LNCAP (cell line): ENCODE measurements around the gene ELF2.

Experiments
- TF ChIP-seq, protein P1 (sequence below): fragments of 450-650 bp; IDR thresholded peaks from 2 replicates; pipeline ENCODE4 v1.5.1; 2017; ENCODE audit warnings: mild to moderate bottlenecking

ELF2 gene

DNA sequence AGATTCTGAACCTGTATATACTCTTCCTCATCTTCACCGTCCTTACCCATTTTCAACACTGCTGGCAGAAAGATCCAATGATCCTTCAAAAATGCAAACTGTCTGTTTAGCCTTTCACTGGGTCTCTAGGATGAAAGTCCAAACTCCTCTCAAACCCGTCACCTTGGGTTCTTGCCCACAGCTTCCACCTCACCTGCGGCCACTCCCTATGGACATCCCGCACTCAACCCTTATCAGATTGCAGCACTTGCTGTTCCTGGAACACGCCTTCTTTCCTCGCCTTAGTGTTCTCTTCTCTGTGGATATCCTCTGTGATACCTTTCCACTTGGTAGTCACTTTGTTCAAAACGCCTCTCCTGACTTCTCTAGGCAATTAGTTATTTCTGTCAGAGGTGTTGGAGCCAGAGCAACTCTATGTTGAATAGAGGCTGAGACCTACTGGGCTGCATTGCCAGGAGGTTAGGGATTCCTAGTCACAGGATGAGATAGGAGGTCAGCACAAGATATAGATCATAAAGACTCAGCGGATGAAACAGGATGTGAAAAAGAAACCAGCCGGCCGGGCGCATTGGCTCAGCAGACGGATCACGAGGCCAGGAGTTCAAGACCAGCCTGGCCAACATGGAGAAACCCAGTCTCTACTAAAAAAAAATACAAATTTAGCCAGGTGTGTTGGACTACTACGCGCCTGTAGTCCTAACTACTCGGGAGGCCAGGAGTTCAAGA lies 165.6 kb downstream of the ELF2 start:
- TF ChIP-seq, protein P1, sequence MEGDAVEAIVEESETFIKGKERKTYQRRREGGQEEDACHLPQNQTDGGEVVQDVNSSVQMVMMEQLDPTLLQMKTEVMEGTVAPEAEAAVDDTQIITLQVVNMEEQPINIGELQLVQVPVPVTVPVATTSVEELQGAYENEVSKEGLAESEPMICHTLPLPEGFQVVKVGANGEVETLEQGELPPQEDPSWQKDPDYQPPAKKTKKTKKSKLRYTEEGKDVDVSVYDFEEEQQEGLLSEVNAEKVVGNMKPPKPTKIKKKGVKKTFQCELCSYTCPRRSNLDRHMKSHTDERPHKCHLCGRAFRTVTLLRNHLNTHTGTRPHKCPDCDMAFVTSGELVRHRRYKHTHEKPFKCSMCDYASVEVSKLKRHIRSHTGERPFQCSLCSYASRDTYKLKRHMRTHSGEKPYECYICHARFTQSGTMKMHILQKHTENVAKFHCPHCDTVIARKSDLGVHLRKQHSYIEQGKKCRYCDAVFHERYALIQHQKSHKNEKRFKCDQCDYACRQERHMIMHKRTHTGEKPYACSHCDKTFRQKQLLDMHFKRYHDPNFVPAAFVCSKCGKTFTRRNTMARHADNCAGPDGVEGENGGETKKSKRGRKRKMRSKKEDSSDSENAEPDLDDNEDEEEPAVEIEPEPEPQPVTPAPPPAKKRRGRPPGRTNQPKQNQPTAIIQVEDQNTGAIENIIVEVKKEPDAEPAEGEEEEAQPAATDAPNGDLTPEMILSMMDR = no peak

GRCh38 chr4:139009702-139010101 lies 167.3 kb downstream of the ELF2 start:
- TF ChIP-seq, protein P1 = no peak

DNA sequence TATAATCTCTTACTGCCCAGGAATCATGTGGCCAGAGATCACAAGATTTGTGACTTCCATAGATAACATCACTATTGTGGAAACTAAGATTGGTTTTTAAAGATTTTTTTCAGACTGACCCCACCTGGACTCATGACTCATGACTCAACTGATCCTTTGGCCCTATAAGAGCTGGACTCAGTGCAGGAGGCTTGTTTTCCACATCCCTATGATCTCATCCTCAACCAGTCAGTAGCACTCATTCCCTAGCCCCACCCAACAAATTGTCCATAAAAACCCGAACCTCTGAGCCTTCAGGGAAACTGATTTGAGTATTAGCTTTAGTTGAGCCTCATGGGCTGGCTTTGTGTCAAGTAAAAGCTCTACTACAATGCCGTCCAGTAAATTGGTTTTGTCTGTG lies 169.4 kb downstream of the ELF2 start:
- TF ChIP-seq, protein P1 = no peak
